GM12873 (cell line): ENCODE data around the gene TMEM139.

Experiments
- TF ChIP-seq, protein P1 (sequence below): IDR thresholded peaks from 2 replicates; pipeline ENCODE4 v1.5.1; 2012; ENCODE audit warnings: low read depth, mild to moderate bottlenecking, moderate library complexity, low read length, control low read depth; ENCODE audit not compliant: insufficient read depth; ENCODE audit errors: missing control alignments

Gene TMEM139

DNA sequence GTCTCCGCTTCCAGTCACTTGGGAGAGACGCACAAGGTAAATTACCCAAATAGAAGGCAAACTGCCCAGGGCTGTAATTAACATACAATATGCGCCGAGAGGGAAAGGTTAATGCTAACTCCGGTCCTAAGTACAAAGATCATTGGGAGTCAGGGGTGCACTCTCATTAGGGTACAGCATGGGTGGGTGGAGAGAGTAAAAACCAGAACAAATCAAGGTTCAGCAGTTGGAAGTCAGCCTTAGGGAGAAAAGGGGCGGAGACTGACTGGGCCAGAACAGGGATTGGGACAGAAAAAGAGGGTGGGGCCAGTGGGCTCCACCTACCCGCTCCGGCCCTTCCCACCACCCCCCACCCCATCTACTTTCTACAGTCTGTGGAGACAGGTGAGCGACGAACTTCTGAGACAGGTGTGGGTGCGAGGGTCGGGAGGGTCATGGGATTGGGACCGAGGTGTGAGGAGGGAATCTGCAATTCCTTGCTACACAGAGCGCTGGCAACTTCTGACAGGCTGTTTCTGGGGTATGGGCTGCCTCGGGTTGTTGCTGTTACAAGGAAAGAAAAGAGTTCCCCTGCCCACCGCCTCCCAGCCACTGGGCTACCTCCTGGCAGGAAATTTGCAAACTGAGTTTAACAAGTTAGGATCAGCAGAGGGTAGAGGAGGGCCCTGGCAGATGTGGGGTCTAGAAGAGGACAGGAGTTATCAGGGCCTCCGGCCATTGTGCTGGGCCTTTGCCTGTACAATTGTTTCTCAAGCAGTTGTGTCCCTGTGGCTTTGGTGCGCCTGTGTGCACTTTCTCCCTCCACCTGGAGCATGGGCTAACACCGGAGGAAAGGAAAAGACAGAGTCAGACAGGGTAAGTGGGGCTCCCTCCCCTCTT, at the start of gene TMEM139:
TMEM139 (plus strand) TSS at position 368 of the 879 bp plus-strand sequence. CDS start 1,000 bp downstream, outside the sequence.
- TF ChIP-seq, protein P1, sequence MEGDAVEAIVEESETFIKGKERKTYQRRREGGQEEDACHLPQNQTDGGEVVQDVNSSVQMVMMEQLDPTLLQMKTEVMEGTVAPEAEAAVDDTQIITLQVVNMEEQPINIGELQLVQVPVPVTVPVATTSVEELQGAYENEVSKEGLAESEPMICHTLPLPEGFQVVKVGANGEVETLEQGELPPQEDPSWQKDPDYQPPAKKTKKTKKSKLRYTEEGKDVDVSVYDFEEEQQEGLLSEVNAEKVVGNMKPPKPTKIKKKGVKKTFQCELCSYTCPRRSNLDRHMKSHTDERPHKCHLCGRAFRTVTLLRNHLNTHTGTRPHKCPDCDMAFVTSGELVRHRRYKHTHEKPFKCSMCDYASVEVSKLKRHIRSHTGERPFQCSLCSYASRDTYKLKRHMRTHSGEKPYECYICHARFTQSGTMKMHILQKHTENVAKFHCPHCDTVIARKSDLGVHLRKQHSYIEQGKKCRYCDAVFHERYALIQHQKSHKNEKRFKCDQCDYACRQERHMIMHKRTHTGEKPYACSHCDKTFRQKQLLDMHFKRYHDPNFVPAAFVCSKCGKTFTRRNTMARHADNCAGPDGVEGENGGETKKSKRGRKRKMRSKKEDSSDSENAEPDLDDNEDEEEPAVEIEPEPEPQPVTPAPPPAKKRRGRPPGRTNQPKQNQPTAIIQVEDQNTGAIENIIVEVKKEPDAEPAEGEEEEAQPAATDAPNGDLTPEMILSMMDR = no peak

DNA sequence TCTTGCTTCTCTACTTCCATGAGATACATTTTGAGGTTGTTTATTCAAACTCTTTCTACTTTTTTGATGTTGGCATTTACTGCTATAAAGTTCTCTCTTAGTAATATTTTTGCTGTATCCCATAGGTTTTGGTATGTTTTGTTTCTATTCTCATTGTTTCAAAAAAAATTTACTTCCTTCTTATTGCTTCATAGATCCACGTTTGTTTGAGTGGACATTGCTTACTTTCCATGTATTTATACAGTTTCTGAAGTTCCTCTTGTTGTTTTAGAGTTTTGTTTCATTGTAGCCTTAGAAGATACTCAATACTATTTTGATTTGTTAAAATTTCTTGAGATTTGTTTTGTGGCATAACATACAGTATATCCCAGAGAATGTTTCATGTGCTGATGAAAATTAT, 49.2 kb upstream of the TMEM139 start:
- TF ChIP-seq, protein P1 = no peak

DNA sequence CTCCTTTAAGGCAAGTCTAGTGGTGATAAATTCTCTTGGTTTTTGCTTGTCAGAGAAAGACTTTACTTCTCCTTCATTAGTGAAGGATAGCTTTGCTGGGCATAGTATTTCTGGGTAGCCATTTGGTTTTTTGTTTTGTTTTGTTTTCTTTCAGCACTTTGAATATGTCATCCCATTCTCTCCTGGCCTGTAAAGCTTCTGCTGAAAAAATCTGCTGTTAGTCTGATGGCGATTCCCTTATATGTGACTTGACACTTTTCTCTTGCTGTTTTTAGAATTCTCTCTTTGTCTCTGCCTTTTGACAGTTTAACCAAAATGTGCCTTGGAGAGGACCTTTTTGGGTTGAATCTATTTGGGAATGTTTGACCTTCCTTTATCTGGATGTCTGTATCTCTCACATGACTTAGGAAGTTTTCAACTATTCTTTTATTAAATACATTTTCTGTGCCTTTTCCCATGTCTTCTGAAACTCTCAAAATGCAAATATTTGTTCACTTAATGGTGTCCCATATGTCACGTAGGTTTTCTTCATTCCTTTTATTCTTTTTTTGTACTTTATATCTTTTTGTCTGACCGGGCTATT, 48.3 kb upstream of the TMEM139 start:
- TF ChIP-seq, protein P1 = no peak

DNA sequence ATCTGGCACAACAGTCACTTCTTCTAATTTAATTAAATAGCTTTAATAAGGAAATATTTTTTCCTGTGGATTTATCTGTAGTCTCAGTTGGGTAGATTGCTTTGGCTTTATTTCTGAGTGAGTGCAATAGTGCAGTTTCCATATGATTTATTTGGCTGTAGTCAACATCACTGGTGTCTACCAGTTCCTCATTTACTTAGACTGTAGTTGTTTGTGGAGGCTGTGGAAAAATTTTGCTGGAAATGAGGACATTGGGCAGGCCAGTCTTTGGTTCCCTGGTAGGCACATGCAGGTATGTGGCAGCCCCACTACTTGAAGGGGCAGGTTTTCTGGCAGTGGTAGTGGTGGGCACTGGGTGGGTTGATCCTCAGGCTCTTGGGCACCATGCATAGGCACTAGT, 47.4 kb upstream of the TMEM139 start:
- TF ChIP-seq, protein P1 = no peak

DNA sequence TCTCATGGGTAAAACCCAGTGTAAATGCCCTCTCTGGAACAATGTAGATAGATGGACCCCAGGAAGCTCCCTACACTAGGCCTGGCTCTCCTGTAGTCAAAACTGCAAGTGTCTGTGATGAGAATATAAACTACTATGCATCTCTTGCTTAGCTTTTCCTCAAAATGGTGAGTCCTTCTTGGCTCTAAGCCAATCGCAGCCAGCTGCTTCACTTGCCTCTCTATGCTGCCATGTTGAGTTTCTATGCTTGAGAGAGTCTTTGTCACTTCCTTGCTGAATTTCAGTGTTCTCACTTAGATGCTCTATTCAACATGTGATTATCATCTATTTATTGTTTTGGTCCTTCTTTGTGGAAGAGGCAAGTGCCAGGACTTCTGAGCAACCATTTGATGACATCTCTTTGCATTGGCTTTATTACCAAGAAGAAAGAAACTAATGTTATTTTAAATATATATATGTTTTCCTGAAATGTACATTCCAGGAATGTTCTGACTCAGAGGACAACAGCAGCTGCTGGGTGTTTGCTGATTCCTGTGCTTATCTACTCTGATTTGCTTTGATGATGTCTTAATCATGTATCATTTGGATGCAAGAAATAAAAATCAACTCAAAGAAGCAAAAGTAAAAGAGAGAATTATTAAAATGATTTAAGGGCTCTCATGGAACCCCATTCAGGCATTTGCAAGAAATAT, 46.3 kb upstream of the TMEM139 start:
- TF ChIP-seq, protein P1 = no peak

DNA sequence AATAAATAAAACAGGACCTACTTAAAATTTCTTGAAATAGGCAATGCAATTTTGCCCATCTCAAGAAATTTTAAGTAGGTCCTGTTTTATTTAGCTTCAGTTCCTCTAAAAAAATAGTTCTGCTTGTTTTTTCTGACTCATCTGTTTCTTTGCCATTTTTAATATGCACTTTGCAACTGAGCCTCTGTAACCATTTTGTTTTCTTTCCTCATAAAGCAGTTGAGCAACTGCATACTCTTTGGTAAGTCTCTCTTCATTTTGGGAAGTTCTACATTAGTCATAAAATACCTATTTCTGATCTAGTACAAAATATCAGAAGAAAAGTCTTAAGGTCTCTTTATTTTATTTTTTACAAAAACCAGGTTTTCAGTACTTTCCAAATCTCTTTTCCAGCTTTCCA, 44.9 kb upstream of the TMEM139 start:
- TF ChIP-seq, protein P1 = no peak
